ENCODE measurements around the gene TNXB.
"Not testable (repeated sequence)": the region's sequence is repeated elsewhere in the genome, so short reads cannot be mapped to it uniquely, and the experiment has no call there.

Gene TNXB

GRCh38 chr6:32037136-32037535 is 72.0 kb downstream of the TNXB start:
- DNase-seq: not testable (repeated sequence)

DNA sequence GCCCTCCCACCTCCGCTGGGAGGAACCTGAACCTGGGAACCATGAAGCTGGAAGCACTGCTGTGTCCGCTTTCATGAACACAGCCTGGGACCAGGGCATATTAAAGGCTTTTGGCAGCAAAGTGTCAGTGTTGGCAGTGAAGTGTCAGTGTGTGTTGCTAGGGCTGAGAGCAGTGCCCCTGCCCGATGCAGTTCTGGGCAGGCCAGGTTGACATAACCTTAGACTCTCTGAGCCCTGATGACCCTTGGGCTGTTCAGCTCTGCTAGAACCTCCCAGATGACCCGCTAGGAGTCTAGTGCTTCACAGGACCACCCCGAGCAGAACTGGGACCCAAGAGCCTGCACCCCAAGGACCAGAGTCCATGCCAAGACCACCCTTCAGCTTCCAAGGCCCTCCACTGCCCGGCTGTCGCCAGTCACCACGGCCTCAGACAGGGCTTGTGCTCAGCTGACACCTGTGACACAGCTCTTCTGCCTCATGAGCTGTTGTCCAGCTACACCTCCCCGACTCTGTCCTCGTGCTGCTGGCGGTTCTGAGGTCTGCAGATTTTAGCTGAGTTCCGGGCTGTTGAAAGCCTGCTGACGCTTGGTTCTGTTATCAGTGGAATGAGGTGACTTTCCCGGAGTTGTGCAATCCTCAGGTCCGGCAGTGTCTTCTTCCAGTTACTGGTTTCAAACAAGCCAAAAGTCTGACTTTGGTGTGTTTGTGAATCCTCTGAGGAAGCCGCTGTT is 73.7 kb downstream of the TNXB start:
- DNase-seq: not testable (repeated sequence)

DNA sequence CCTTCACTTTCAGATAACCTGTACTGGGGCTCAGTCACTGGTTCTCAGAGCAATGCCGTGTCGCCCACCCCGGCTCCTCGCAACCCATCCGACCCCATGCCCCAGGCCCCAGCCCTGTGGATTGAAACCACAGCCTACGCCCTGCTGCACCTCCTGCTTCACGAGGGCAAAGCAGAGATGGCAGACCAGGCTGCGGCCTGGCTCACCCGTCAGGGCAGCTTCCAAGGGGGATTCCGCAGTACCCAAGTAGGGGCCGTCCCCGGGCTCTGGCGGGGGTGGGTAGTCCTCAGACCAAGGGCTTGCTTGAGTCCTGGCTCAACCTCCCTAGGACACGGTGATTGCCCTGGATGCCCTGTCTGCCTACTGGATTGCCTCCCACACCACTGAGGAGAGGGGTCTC is 79.6 kb downstream of the TNXB start:
- DNase-seq: not testable (repeated sequence)

DNA sequence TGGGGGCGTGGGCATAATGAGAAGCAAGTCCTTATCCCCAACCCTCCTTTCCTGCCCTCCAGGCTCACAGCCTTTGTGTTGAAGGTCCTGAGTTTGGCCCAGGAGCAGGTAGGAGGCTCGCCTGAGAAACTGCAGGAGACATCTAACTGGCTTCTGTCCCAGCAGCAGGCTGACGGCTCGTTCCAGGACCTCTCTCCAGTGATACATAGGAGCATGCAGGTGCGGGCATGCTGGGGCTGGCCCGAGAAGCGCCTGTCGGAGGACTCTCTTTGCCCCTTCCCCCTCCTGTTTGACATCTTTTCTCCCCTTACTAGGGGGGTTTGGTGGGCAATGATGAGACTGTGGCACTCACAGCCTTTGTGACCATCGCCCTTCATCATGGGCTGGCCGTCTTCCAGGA is 80.5 kb downstream of the TNXB start:
- not testable (repeated sequence) for DNase-seq

GRCh38 chr6:32022100-32022499 is 87.0 kb downstream of the TNXB start:
- DNase-seq: not testable (repeated sequence)

- DNase-seq: not testable (repeated sequence)
These were observed 94.6 kb downstream of the TNXB start, which contains the start of gene C4B for GRCh38 chr6:32014547-32014946. C4B (plus strand) TSS chr6:32014795; CDS start chr6:32014846, 51 bp downstream.

- DNase-seq: not testable (repeated sequence)
These were observed 95.4 kb downstream of the TNXB start for GRCh38 chr6:32013738-32014137.

- DNase-seq: not testable (repeated sequence)
These were observed 96.1 kb downstream of the TNXB start for GRCh38 chr6:32012941-32013617.

GRCh38 chr6:32010856-32011530 is 98.1 kb downstream of the TNXB start:
- DNase-seq: not testable (repeated sequence)

DNA sequence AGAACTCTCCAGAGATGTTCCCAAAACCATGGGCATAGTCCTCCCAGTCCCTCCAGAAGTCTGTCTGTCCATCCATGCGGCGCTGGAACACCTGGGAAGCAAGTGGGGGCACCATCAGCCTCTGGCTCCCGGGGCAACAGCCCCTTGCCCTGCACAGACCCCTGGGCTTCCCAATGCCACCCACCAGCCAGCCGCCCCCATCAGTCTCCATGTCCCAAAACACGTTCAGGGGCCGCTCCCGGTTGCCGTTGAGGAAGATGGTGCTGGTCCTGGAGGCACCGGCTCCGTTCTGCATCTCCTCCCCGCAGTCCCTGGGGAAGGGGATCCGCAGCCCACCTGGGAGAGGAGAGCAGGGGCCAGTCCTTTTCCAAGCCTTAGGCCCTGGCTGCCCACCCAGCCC is 99.6 kb downstream of the TNXB start:
- DNase-seq: not testable (repeated sequence)

- not testable (repeated sequence) for DNase-seq
These were observed 100.5 kb downstream of the TNXB start for GRCh38 chr6:32008616-32009015.

DNA sequence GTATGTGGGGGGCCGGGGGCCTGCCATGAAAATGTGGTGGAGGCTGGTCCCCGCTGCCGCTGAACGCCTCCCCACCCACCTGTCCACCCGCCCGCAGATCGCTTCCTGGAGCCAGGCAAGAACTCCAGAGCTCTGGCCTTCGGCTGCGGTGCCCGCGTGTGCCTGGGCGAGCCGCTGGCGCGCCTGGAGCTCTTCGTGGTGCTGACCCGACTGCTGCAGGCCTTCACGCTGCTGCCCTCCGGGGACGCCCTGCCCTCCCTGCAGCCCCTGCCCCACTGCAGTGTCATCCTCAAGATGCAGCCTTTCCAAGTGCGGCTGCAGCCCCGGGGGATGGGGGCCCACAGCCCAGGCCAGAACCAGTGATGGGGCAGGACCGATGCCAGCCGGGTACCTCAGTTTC is 101.1 kb downstream of the TNXB start:
- not testable (repeated sequence) for DNase-seq

GRCh38 chr6:32007086-32007485 is 102.1 kb downstream of the TNXB start:
- not testable (repeated sequence) for DNase-seq

DNA sequence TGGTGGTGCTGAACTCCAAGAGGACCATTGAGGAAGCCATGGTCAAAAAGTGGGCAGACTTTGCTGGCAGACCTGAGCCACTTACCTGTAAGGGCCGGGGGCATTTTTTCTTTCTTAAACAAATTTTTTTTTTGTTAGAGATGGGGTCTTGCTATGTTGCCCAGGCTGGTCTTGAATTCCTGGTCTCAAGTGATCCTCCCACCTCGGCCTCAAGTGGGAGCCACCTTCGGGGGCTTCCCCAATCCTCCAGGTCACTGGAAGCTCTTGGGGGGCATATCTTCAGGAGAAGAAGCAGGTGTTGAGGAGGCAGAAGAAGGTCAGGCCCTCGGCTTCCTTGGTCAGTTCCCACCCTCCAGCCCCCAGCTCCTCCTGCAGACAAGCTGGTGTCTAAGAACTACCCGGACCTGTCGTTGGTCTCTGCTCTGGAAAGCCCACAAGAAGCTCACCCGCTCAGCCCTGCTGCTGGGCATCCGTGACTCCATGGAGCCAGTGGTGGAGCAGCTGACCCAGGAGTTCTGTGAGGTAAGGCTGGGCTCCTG is 103.1 kb downstream of the TNXB start:
- DNase-seq: not testable (repeated sequence)

DNA sequence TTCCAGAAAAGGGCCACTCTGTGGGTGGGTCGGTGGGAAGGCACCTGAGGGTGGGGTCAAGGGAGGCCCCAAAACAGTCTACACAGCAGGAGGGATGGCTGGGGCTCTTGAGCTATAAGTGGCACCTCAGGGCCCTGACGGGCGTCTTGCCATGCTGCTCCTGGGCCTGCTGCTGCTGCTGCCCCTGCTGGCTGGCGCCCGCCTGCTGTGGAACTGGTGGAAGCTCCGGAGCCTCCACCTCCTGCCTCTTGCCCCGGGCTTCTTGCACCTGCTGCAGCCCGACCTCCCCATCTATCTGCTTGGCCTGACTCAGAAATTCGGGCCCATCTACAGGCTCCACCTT is 103.6 kb downstream of the TNXB start:
- not testable (repeated sequence) for DNase-seq

GRCh38 chr6:32004864-32005537 is 104.1 kb downstream of the TNXB start:
- not testable (repeated sequence) for DNase-seq

GRCh38 chr6:32004393-32004792 is 104.7 kb downstream of the TNXB start:
- not testable (repeated sequence) for DNase-seq

DNA sequence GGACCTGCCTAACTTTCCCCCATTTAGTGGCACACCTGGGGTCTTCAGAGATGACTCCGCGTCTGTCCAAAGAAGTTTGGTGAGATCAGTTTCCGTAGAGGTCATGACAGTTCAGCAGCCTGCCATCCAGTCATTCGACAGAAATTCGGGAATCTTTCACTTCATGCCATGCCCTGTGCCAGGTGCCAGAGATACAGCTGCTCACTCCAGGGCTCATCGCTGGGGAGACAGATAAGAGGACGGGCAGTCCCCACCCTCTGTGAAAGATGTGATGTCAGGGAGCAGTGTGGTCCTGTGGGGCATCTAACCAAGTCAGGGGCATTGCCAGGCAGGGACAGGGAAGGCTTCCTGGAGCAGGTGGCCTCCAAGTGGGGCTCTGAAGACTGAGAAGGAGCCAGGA is 105.8 kb downstream of the TNXB start:
- not testable (repeated sequence) for DNase-seq

DNA sequence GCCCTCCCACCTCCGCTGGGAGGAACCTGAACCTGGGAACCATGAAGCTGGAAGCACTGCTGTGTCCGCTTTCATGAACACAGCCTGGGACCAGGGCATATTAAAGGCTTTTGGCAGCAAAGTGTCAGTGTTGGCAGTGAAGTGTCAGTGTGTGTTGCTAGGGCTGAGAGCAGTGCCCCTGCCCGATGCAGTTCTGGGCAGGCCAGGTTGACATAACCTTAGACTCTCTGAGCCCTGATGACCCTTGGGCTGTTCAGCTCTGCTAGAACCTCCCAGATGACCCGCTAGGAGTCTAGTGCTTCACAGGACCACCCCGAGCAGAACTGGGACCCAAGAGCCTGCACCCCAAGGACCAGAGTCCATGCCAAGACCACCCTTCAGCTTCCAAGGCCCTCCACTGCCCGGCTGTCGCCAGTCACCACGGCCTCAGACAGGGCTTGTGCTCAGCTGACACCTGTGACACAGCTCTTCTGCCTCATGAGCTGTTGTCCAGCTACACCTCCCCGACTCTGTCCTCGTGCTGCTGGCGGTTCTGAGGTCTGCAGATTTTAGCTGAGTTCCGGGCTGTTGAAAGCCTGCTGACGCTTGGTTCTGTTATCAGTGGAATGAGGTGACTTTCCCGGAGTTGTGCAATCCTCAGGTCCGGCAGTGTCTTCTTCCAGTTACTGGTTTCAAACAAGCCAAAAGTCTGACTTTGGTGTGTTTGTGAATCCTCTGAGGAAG is 106.4 kb downstream of the TNXB start:
- DNase-seq: not testable (repeated sequence)

DNA sequence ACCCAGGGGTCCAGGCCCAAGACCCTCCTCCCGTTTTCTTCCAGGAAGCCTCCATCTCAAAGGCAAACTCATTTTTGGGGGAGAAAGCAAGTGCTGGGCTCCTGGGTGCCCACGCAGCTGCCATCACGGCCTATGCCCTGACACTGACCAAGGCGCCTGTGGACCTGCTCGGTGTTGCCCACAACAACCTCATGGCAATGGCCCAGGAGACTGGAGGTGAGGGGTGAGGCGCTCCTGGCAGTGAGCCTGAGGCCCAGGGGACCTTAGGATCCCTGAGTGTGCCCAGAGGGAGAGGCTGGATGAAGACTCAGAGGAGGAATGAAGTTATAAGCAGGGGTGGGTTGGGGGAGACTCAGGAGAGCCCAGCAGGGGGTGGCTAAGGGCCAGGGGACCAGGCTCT is 112.8 kb downstream of the TNXB start:
- not testable (repeated sequence) for DNase-seq

DNA sequence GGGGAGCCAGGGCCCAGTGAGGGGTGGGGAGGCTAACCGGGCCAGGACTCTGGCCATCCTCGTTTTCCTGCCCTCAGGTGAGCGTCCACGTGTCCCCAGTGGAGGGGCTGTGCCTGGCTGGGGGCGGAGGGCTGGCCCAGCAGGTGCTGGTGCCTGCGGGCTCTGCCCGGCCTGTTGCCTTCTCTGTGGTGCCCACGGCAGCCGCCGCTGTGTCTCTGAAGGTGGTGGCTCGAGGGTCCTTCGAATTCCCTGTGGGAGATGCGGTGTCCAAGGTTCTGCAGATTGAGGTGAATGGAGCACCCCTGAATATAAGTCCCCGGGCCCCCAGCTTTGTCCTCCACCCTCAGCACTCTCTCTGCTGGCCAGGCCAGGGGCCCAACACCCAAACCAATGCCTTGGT is 114.7 kb downstream of the TNXB start:
- DNase-seq: not testable (repeated sequence)

Data from stimulated activated CD4-positive, alpha-beta T cell treated with anti-CD3 and anti-CD28 coated beads, Interleukin-12 subunit alpha, Interleukin-12 subunit beta, amount 100 ng/mL, for 4 hours (primary cell).